Jurkat, Clone E6-1 (cell line): ENCODE data around the gene CLN6.
"Not testable (repeated sequence)": the region's sequence is repeated elsewhere in the genome, so short reads cannot be mapped to it uniquely, and the experiment has no call there.

Experiments
- DNase-seq: peaks from one replicate; pipeline ENCODE4 v3.0.0-alpha.2; 2011; ENCODE audit warnings: low read depth, low spot score
- H3K4me3 ChIP-seq: 2 replicates; pipeline ENCODE4 v1.5.1; 2011; ENCODE audit warnings: mild to moderate bottlenecking, low read length, control low read depth, moderate library complexity

CLN6 gene

GRCh38 chr15:68259883-68260282 is 30.4 kb upstream of the CLN6 start:
- DNase-seq = no peak
- H3K4me3 ChIP-seq = no peak overlapping the region

- no peak for DNase-seq
- H3K4me3 ChIP-seq = no peak overlapping the region
Measured at GRCh38 chr15:68258692-68259091, 29.2 kb upstream of the CLN6 start.

GRCh38 chr15:68256675-68257450 is 27.3 kb upstream of the CLN6 start:
- H3K4me3 ChIP-seq = no peak overlapping the region
- DNase-seq = no peak

GRCh38 chr15:68252925-68253534 is 23.5 kb upstream of the CLN6 start:
- DNase-seq = peak; percentile 79
- H3K4me3 ChIP-seq = no peak overlapping the region

GRCh38 chr15:68249058-68249713 is 19.7 kb upstream of the CLN6 start:
- H3K4me3 ChIP-seq = no peak overlapping the region
- DNase-seq = no peak

- DNase-seq = no peak
Measured at GRCh38 chr15:68244235-68244634, 14.7 kb upstream of the CLN6 start.

GRCh38 chr15:68241088-68241935 is 11.8 kb upstream of the CLN6 start:
- H3K4me3 ChIP-seq = no peak overlapping the region
- DNase-seq = no peak

More at GRCh38 chr15:68244235-68244634, 14.7 kb upstream of the CLN6 start:
- no peak overlapping the region for H3K4me3 ChIP-seq

- DNase-seq = no peak
- no peak overlapping the region for H3K4me3 ChIP-seq
Measured at GRCh38 chr15:68239025-68239424, 9.5 kb upstream of the CLN6 start.

GRCh38 chr15:68235022-68235421 is 5.5 kb upstream of the CLN6 start:
- no peak overlapping the region for H3K4me3 ChIP-seq
- DNase-seq = no peak

- not testable (repeated sequence) for DNase-seq, H3K4me3 ChIP-seq
Measured at GRCh38 chr15:68234520-68234919, 5.0 kb upstream of the CLN6 start.

- no peak for DNase-seq
- no peak overlapping the region for H3K4me3 ChIP-seq
Measured at GRCh38 chr15:68234060-68234459, 4.5 kb upstream of the CLN6 start.

GRCh38 chr15:68232937-68233336 is 3.4 kb upstream of the CLN6 start:
- DNase-seq = no peak
- H3K4me3 ChIP-seq = no peak overlapping the region

GRCh38 chr15:68232449-68232848 is 2.9 kb upstream of the CLN6 start:
- H3K4me3 ChIP-seq = no peak overlapping the region
- DNase-seq = no peak

GRCh38 chr15:68231102-68231818 is 1.7 kb upstream of the CLN6 start:
- DNase-seq = no peak
- no peak overlapping the region for H3K4me3 ChIP-seq

- H3K4me3 ChIP-seq = peak overlapping the region; percentile 93
- DNase-seq = no peak
Measured at GRCh38 chr15:68230157-68231100, 901 bp upstream of the CLN6 start.

GRCh38 chr15:68228971-68229385 is 550 bp downstream of the CLN6 start:
- peak overlapping the region; percentile 93 for H3K4me3 ChIP-seq
- no peak for DNase-seq

GRCh38 chr15:68228143-68228970 is 1.2 kb downstream of the CLN6 start:
- H3K4me3 ChIP-seq = peak overlapping the region; percentile 93
- no peak for DNase-seq
